GM23248 (cell line): Measurements from ENCODE around the gene IFNK. TPM values are rescaled to one million over a fixed set of nuclear protein-coding genes. Genes with fewer than 3 reads are reported as not detected.

ENCODE experiments used
- DNase-seq: peaks from one replicate; pipeline ENCODE4 v3.0.0-alpha.2; 2015
- H2AFZ ChIP-seq: fragments of 200-600 bp; sonication (generic); 2 replicates; pipeline ENCODE4 v1.6.1; 2016; ENCODE audit warnings: antibody characterized with exemption
- H3F3A ChIP-seq: fragments of 200-600 bp; sonication (generic); 2 replicates; pipeline ENCODE4 v1.6.1; 2016; ENCODE audit warnings: mild to moderate bottlenecking, antibody characterized with exemption, mixed run types; ENCODE audit not compliant: insufficient read depth
- H3K27ac ChIP-seq: fragments of 200-600 bp; sonication (generic); 2 replicates; pipeline ENCODE4 v1.5.1; 2016; ENCODE audit warnings: mild to moderate bottlenecking
- H3K27me3 ChIP-seq: fragments of 200-600 bp; sonication (generic); replicated peaks from 2 replicates; pipeline ENCODE4 v1.6.1; 2016; ENCODE audit warnings: mild to moderate bottlenecking; ENCODE audit not compliant: insufficient read depth
- H3K36me3 ChIP-seq: fragments of 200-600 bp; sonication (generic); 2 replicates; pipeline ENCODE4 v1.6.1; 2016; ENCODE audit warnings: low read depth, mild to moderate bottlenecking
- H3K4me1 ChIP-seq: fragments of 200-600 bp; sonication (generic); 2 replicates; pipeline ENCODE4 v1.6.1; 2016; ENCODE audit warnings: mild to moderate bottlenecking; ENCODE audit not compliant: insufficient read depth
- H3K4me2 ChIP-seq: fragments of 200-600 bp; sonication (generic); one replicate; pipeline ENCODE4 v1.6.1; 2016; ENCODE audit warnings: mild to moderate bottlenecking; ENCODE audit not compliant: unreplicated experiment
- H3K4me3 ChIP-seq: fragments of 200-600 bp; sonication (generic); 2 replicates; pipeline ENCODE4 v1.5.1; 2016; ENCODE audit warnings: mild to moderate bottlenecking
- H3K79me2 ChIP-seq: fragments of 200-600 bp; sonication (generic); 2 replicates; pipeline ENCODE4 v1.6.1; 2016; ENCODE audit warnings: mild to moderate bottlenecking; ENCODE audit not compliant: insufficient read depth
- H3K9ac ChIP-seq: fragments of 200-600 bp; sonication (generic); 2 replicates; pipeline ENCODE4 v1.6.1; 2016; ENCODE audit warnings: mild to moderate bottlenecking
- H3K9me2 ChIP-seq: fragments of 200-600 bp; sonication (generic); 2 replicates; pipeline ENCODE4 v1.6.1; 2016; ENCODE audit warnings: mixed run types, mild to moderate bottlenecking, moderate library complexity; ENCODE audit not compliant: insufficient read depth
- H3K9me3 ChIP-seq: fragments of 200-600 bp; sonication (generic); one replicate; pipeline ENCODE4 v1.6.1; 2017; ENCODE audit warnings: low read depth
- H4K20me1 ChIP-seq: fragments of 200-600 bp; sonication (generic); 2 replicates; pipeline ENCODE4 v1.6.0; 2016; ENCODE audit not compliant: insufficient read depth
- EZH2 ChIP-seq: fragments of 200-600 bp; sonication (generic); IDR thresholded peaks from 2 replicates; pipeline ENCODE4 v1.6.1; 2018; ENCODE audit warnings: antibody characterized with exemption, mild to moderate bottlenecking; ENCODE audit not compliant: insufficient read depth, poor library complexity, severe bottlenecking
- EZH2phosphoT487 ChIP-seq: fragments of 200-600 bp; sonication (generic); IDR thresholded peaks from 2 replicates; pipeline ENCODE4 v1.6.1; 2018; ENCODE audit warnings: antibody characterized with exemption, moderate library complexity, mild to moderate bottlenecking, low read depth; ENCODE audit not compliant: insufficient read depth
- WGBS, 2 experiments: methylation state at CpG; one replicate each; pipeline ENCODE4 v1.1.6; 2015 to 2017; ENCODE audit warnings: low lambda C conversion rate in 2 of 2, low coverage in 1 of 2; ENCODE audit errors: missing lambda C conversion rate in 2 of 2; 5-methylcytosine and 5-hydroxymethylcytosine counted together
- in situ Hi-C: fragments of 300-500 bp; cut with MboI; formaldehyde crosslinking; loops from 2 replicates; pipeline ENCODE4 v1.15.0; 2020
- polyA plus RNA-seq: library from polyadenylated mRNA; unstranded; fragments of >200 nt; fragmentation: Nextera tagmentation; extraction: Ambion mirVana; gene quantifications from 2 replicates; pipeline ENCODE4 v1.2.1, GENCODE V29; 2016
- total RNA-seq: library from RNA; depleted of rRNA; stranded (reverse); fragments of >200 nt; shearing (Covaris generic); gene quantifications from 2 replicates; pipeline ENCODE4 v1.2.3, GENCODE V29; 2014

Gene IFNK
- total and polyA plus RNA-seq, 2 experiments from 2014 or later = not detected

DNA sequence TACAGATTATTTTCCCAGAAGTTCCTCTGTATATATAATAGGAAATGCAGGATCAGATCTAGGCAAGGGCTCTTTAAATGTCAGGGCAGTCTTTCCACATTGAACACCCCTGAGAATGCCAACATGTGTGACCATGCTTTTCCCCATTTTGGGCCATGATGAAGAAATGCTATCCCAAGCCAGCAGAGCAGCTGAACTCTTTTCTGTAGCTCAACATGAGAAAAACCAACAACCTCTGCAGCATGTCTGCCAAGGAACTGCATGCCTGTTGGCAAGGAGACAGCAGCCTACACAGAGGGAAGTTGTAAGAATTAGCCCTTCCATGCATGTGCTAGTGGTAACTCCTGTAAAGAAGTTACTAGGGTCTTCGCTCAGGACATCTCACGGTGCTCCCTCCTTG lies 9.5 kb upstream of the IFNK start:
- no peak overlapping the region for H3K4me2 ChIP-seq
- TF ChIP-seq EZH2 (no peak), EZH2phosphoT487 (no peak)
- H3K9me3 ChIP-seq = no peaks in the 10 kb centered on the region
- H3K9me2 ChIP-seq = no peaks in the 10 kb centered on the region
- peaks cover under 1% of the 10 kb centered on the region; the same call in 1 of the 2 replicates for H3K4me1 ChIP-seq
- no peaks in the 10 kb centered on the region for H3K79me2 ChIP-seq
- H3K27ac ChIP-seq = no peak overlapping the region
- H4K20me1 ChIP-seq = no peaks in the 10 kb centered on the region
- WGBS, 2 experiments = 46 to 49% methylated on average over 2 of the region's 2 CpGs
- no peak overlapping the region for H2AFZ ChIP-seq
- no peak overlapping the region for H3K4me3 ChIP-seq
- no peaks in the 10 kb centered on the region for H3K27me3 ChIP-seq
- in situ Hi-C loops = no loop called here
- no peaks in the 10 kb centered on the region for H3K36me3 ChIP-seq
- H3K9ac ChIP-seq = no peak overlapping the region
- H3F3A ChIP-seq = no peaks in the 10 kb centered on the region
- DNase-seq = no peak

DNA sequence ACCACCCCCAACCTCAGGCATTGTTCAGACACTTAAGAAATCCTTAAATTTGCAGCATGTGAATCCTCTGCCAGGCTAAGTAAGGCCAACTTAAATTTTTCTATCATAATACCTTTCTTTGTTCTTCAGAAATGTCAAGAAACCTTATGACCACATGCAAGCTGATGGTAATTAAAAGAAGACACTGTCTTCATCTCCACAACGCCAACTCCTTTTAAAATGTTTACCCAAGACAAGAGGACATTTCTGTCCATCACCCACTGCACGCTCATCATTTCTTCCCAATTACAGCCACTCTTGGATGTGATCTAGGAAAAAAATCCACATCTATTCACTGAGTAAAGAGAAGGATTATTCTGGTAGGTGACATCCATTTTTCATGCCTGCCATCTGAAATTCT lies 6.1 kb upstream of the IFNK start:
- WGBS, 2 experiments = 65% methylated on average over 2 of the region's 2 CpGs

DNA sequence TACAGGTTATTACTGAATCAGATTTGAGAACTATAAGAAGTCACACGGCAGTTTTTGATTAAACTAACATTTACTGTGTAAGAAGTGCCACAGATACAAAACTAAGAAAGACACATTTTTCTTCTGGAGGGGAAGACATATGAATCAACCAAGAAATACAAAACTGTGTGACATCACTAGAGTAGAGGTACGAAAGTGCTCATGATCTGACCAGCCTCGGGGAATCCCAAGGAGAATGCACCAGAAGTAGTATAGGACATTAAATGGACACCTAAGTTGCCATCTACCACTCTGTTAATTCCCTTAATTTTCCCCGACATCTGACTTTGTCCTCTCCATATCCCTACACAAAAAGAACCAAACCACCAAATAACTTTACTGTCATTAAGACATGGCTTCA lies 5.3 kb upstream of the IFNK start:
- peaks cover 13% of the 10 kb centered on the region; the same call in 1 of the 2 replicates for H3K4me1 ChIP-seq

More for the DNA sequence above, 6.1 kb upstream of the IFNK start:
- Histone ChIP-seq H3K27ac (no peak overlapping the region), H3K4me1 (peaks cover 13% of the 10 kb centered on the region; the same call in 1 of the 2 replicates), H2AFZ (no peak overlapping the region), H3K9me2 (no peaks in the 10 kb centered on the region), H3K9me3 (no peaks in the 10 kb centered on the region), H3F3A (no peaks in the 10 kb centered on the region), H3K79me2 (no peaks in the 10 kb centered on the region), H4K20me1 (no peaks in the 10 kb centered on the region), H3K9ac (no peak overlapping the region), H3K27me3 (no peaks in the 10 kb centered on the region), H3K4me3 (no peak overlapping the region), H3K4me2 (no peak overlapping the region), H3K36me3 (no peaks in the 10 kb centered on the region)
- in situ Hi-C loops = no loop called here
- no peak for DNase-seq
- no peak for TF ChIP-seq EZH2phosphoT487
- TF ChIP-seq EZH2 = no peak

DNA sequence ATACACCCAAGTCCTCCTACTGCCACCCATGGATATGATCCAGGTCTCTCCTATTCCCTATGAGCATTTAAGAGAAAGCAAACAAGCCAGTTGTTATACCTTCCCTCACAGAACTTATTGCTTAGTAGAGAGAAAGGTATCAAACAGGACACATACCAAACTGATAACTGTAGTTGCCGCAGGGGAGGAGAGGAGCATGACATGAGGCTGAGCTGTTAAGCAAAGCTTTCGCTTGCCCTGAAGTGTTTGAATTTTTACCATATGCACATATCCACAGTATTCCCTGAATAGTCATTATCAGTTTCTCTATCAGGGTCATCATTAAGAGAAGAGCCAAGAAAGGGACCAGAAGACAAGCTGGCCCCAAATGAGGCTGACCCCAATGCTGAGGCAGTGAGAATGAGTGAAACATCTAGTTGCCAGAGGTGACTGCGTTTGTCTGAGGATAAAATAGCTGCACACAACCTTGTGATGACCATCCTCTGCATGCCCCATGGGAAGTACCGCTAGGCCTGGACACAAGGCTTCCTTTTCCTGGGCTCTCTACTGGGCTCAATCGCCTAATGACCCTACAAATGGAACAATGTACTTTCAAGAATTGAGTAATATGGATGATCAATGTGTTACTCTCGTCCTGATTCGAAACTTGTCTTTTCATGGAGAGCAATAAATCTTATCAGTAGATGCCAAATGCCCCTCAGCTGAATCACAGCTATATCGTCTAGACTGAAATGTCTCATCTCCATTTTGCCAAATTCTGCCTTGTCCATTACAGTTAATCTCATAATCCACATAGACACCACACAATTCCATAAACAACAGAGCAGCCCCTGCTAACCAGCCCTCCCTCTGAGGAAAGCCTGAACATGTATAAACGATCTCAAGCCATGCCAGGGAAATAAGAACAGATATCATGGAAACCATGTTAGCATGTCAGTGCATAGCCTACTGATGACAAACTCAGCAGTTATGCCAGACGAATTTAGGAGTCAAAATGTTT lies 4.3 kb upstream of the IFNK start:
- Histone ChIP-seq H3K4me3 (no peak overlapping the region), H3F3A (no peaks in the 10 kb centered on the region), H3K9ac (no peak overlapping the region), H3K27ac (no peak overlapping the region), H3K9me2 (no peaks in the 10 kb centered on the region), H3K79me2 (no peaks in the 10 kb centered on the region), H2AFZ (no peak overlapping the region), H3K36me3 (no peaks in the 10 kb centered on the region), H3K4me2 (no peak overlapping the region), H4K20me1 (no peaks in the 10 kb centered on the region), H3K9me3 (no peaks in the 10 kb centered on the region), H3K4me1 (peaks cover 13% of the 10 kb centered on the region; the same call in 1 of the 2 replicates), H3K27me3 (peaks cover 3% of the 10 kb centered on the region; the same call in 1 of the 2 replicates)
- peak; percentile 37 for DNase-seq
- in situ Hi-C loops = no loop called here
- TF ChIP-seq EZH2phosphoT487 (no peak), EZH2 (no peak)
- 44 to 49% methylated on average over 10 of the region's 10 CpGs for WGBS, 2 experiments

More for the DNA sequence above, 5.3 kb upstream of the IFNK start:
- no peaks in the 10 kb centered on the region for H3K9me3 ChIP-seq
- H3K4me3 ChIP-seq = no peak overlapping the region
- in situ Hi-C loops = no loop called here
- H2AFZ ChIP-seq = no peak overlapping the region
- H4K20me1 ChIP-seq = no peaks in the 10 kb centered on the region
- H3F3A ChIP-seq = no peaks in the 10 kb centered on the region
- no peak overlapping the region for H3K9ac ChIP-seq
- no peak overlapping the region for H3K4me2 ChIP-seq
- 72 to 83% methylated on average over 4 of the region's 4 CpGs for WGBS, 2 experiments
- H3K27me3 ChIP-seq = peaks cover 3% of the 10 kb centered on the region; the same call in 1 of the 2 replicates
- H3K9me2 ChIP-seq = no peaks in the 10 kb centered on the region
- TF ChIP-seq EZH2 (no peak), EZH2phosphoT487 (no peak)
- H3K79me2 ChIP-seq = no peaks in the 10 kb centered on the region
- no peak for DNase-seq
- no peak overlapping the region for H3K27ac ChIP-seq
- no peaks in the 10 kb centered on the region for H3K36me3 ChIP-seq
